Gastrocnemius medialis (tissue), 4 donors: Measurements from ENCODE around the gene RARB.

Experiments used
- POLR2A ChIP-seq, 2 donors: fragments of 450-650 bp; IDR thresholded peaks; one replicate each; pipeline ENCODE4 v1.6.1; 2017; ENCODE audit warnings: antibody characterized with exemption in 2 of 2, mild to moderate bottlenecking in 2 of 2, moderate library complexity in 2 of 2
- TF ChIP-seq, protein P1 (sequence below), 5 experiments: fragments of 450-650 bp in 3 of 5; fragments of 200-600 bp in 2 of 5; sonication (generic) in 2 of 5; IDR thresholded peaks in 4 of 5; conservative IDR thresholded peaks in 1 of 5; 1 replicate in 4 of 5; 2 replicates in 1 of 5; pipeline ENCODE4 v1.5.1; 2016 to 2019; ENCODE audit warnings: antibody characterized with exemption in 5 of 5, mild to moderate bottlenecking in 3 of 5, moderate library complexity in 3 of 5

GRCh38 chr3:25567806-25568524 lies 139.9 kb downstream of the RARB start:
- TF ChIP-seq, protein P1, sequence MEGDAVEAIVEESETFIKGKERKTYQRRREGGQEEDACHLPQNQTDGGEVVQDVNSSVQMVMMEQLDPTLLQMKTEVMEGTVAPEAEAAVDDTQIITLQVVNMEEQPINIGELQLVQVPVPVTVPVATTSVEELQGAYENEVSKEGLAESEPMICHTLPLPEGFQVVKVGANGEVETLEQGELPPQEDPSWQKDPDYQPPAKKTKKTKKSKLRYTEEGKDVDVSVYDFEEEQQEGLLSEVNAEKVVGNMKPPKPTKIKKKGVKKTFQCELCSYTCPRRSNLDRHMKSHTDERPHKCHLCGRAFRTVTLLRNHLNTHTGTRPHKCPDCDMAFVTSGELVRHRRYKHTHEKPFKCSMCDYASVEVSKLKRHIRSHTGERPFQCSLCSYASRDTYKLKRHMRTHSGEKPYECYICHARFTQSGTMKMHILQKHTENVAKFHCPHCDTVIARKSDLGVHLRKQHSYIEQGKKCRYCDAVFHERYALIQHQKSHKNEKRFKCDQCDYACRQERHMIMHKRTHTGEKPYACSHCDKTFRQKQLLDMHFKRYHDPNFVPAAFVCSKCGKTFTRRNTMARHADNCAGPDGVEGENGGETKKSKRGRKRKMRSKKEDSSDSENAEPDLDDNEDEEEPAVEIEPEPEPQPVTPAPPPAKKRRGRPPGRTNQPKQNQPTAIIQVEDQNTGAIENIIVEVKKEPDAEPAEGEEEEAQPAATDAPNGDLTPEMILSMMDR (IDR thresholded peaks at IDR 0.05 in 4 of 5, conservative IDR thresholded peaks at IDR 0.05 in 1 of 5): no peak
- TF ChIP-seq POLR2A (IDR thresholded peaks at IDR 0.05): no peak
